WERI-Rb-1 (cell line): ENCODE measurements around the gene CFAP210.

ENCODE experiments used
- DNase-seq: peaks from one replicate; pipeline ENCODE4 v3.0.0-alpha.2; 2020
- H3K27ac ChIP-seq: fragments of 250-450 bp; sonication (Bioruptor Pico); 2 replicates; pipeline ENCODE4 v1.5.1; 2020; ENCODE audit warnings: mild to moderate bottlenecking, moderate library complexity
- H3K27me3 ChIP-seq: fragments of 250-450 bp; sonication (Bioruptor Pico); 2 replicates; pipeline ENCODE4 v1.5.1; 2021; ENCODE audit warnings: mild to moderate bottlenecking, low read depth, moderate library complexity; ENCODE audit not compliant: insufficient read depth, severe bottlenecking
- H3K36me3 ChIP-seq: fragments of 250-450 bp; sonication (Bioruptor Pico); 2 replicates; pipeline ENCODE4 v1.5.1; 2020; ENCODE audit warnings: mild to moderate bottlenecking, moderate library complexity
- H3K4me3 ChIP-seq: 2 replicates; pipeline ENCODE4 v1.5.1; 2011; ENCODE audit warnings: low read depth, mild to moderate bottlenecking, control low read depth, low read length
- H3K9me3 ChIP-seq: fragments of 250-450 bp; sonication (Bioruptor Pico); 2 replicates; pipeline ENCODE4 v1.5.1; 2021; ENCODE audit warnings: mild to moderate bottlenecking, moderate library complexity; ENCODE audit not compliant: severe bottlenecking
- CTCF ChIP-seq: IDR thresholded peaks from 2 replicates; pipeline ENCODE4 v1.5.1; 2011; ENCODE audit warnings: low read depth, mild to moderate bottlenecking, control low read depth, inconsistent platforms, low read length

The CFAP210 gene

GRCh38 chr2:169683054-169683424 is 11.2 kb downstream of the CFAP210 start:
- H3K9me3 ChIP-seq = peaks cover 2% of the 10 kb centered on the region
- H3K27me3 ChIP-seq = no peaks in the 10 kb centered on the region
- H3K27ac ChIP-seq = no peak overlapping the region
- H3K4me3 ChIP-seq = no peak overlapping the region
- TF ChIP-seq CTCF = no peak
- no peak for DNase-seq
- no peaks in the 10 kb centered on the region for H3K36me3 ChIP-seq

GRCh38 chr2:169676850-169677249 is 17.4 kb downstream of the CFAP210 start:
- DNase-seq = no peak
- Histone ChIP-seq H3K4me3 (no peak overlapping the region), H3K27ac (no peak overlapping the region), H3K9me3 (no peaks in the 10 kb centered on the region), H3K36me3 (no peaks in the 10 kb centered on the region), H3K27me3 (no peaks in the 10 kb centered on the region)
- no peak for TF ChIP-seq CTCF

- Histone ChIP-seq H3K9me3 (no peaks in the 10 kb centered on the region), H3K27ac (no peak overlapping the region), H3K4me3 (no peak overlapping the region), H3K27me3 (no peaks in the 10 kb centered on the region), H3K36me3 (no peaks in the 10 kb centered on the region)
- no peak for DNase-seq
- no peak for TF ChIP-seq CTCF
These were observed 17.8 kb downstream of the CFAP210 start for GRCh38 chr2:169676357-169676756.

GRCh38 chr2:169673921-169674320 is 20.3 kb downstream of the CFAP210 start:
- Histone ChIP-seq H3K36me3 (no peaks in the 10 kb centered on the region), H3K9me3 (no peaks in the 10 kb centered on the region), H3K4me3 (no peak overlapping the region), H3K27me3 (no peaks in the 10 kb centered on the region), H3K27ac (no peak overlapping the region)
- no peak for TF ChIP-seq CTCF
- no peak for DNase-seq

GRCh38 chr2:169673106-169673505 is 21.1 kb downstream of the CFAP210 start:
- Histone ChIP-seq H3K4me3 (no peak overlapping the region), H3K27me3 (no peaks in the 10 kb centered on the region), H3K9me3 (no peaks in the 10 kb centered on the region), H3K36me3 (no peaks in the 10 kb centered on the region), H3K27ac (no peak overlapping the region)
- TF ChIP-seq CTCF = no peak
- no peak for DNase-seq

- Histone ChIP-seq H3K9me3 (no peaks in the 10 kb centered on the region), H3K27ac (no peak overlapping the region), H3K36me3 (no peaks in the 10 kb centered on the region), H3K27me3 (no peaks in the 10 kb centered on the region), H3K4me3 (no peak overlapping the region)
- DNase-seq = no peak
- no peak for TF ChIP-seq CTCF
These were observed 21.8 kb downstream of the CFAP210 start for GRCh38 chr2:169672406-169672805.
